Spleen (tissue), 7 donors: Measurements from ENCODE around the gene VAC14.

ENCODE experiments used
- POLR2A ChIP-seq, 3 donors: fragments of 450-650 bp; IDR thresholded peaks; one replicate each; pipeline ENCODE4 v1.5.1; 2017; ENCODE audit warnings: antibody characterized with exemption in 3 of 3, mild to moderate bottlenecking in 1 of 3
- POLR2AphosphoS5 ChIP-seq, 3 donors: sonication (generic); formaldehyde crosslinking; IDR thresholded peaks; one replicate each; pipeline ENCODE4 v1.5.1; 2017; ENCODE audit warnings: antibody characterized with exemption in 3 of 3
- TF ChIP-seq, protein P1 (sequence below), 11 experiments: fragments of 200-600 bp in 7 of 11; fragments of 450-650 bp in 4 of 11; sonication (generic) in 4 of 11; IDR thresholded peaks in 8 of 11; conservative IDR thresholded peaks in 3 of 11; 1 replicate in 7 of 11; 2 replicates in 4 of 11; pipeline versions ENCODE4 v1.4.0 to v1.8.0; 2016 to 2021; ENCODE audit warnings: antibody characterized with exemption in 11 of 11, inconsistent platforms in 4 of 11, mild to moderate bottlenecking in 1 of 11
- donor health status: DM: no; HTN: no; CAD: no; lungs with moderate emphysema.
- donor health status: DM: no; HTN: no; CAD: no.
- donor health status: DM: no; HTN: no; CAD: no.

DNA sequence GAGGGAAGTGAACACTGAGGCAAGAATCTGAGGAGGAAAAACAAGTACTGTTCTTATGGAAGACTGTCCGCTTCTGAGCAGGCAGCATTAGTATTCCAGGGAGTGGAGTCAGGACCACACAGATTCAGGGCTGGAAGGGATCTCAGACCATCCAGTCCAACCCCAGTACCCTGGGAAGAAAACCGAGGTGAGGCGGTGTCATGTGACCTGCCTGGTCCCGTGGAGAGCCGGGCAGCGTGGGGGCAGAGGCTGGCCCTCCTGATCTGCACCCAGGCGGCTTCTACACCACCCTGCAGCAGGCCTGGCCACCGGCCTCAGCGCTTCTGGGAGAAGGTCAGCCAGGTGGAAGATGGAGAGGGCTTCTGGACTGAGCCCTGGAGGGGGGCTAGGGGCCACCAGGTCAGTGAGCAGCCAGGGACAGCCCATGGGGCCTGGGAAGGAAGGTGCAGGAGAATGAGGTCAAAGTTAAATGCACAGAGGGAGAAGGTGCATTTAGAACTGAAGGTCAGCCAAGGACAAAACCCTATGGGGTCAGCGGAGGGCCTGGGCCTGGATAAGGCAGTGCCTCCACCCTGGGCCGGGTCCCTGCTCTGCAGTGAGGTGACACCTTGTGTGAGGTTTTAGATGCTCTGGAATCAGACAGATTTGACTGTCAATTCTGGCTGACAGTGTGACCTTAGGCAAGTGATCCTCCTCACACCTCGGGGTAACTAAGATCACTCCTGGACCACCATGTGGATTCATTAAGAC lies 45.9 kb downstream of the VAC14 start:
- TF ChIP-seq POLR2A (IDR thresholded peaks at IDR 0.05) (no peak), POLR2AphosphoS5 (IDR thresholded peaks at IDR 0.05) (no peak)
- TF ChIP-seq, protein P1, sequence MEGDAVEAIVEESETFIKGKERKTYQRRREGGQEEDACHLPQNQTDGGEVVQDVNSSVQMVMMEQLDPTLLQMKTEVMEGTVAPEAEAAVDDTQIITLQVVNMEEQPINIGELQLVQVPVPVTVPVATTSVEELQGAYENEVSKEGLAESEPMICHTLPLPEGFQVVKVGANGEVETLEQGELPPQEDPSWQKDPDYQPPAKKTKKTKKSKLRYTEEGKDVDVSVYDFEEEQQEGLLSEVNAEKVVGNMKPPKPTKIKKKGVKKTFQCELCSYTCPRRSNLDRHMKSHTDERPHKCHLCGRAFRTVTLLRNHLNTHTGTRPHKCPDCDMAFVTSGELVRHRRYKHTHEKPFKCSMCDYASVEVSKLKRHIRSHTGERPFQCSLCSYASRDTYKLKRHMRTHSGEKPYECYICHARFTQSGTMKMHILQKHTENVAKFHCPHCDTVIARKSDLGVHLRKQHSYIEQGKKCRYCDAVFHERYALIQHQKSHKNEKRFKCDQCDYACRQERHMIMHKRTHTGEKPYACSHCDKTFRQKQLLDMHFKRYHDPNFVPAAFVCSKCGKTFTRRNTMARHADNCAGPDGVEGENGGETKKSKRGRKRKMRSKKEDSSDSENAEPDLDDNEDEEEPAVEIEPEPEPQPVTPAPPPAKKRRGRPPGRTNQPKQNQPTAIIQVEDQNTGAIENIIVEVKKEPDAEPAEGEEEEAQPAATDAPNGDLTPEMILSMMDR (IDR thresholded peaks at IDR 0.05 in 8 of 11, conservative IDR thresholded peaks at IDR 0.05 in 3 of 11) = no peak
